NCI-H2171 (cell line): ENCODE measurements around the gene ALDH8A1.
"Not testable (repeated sequence)": the region's sequence is repeated elsewhere in the genome, so short reads cannot be mapped to it uniquely, and the experiment has no call there.

Source experiments
- DNase-seq: peaks from one replicate; lab custom pipeline; 2025; lab: John Stamatoyannopoulos, UW

The ALDH8A1 gene

DNA sequence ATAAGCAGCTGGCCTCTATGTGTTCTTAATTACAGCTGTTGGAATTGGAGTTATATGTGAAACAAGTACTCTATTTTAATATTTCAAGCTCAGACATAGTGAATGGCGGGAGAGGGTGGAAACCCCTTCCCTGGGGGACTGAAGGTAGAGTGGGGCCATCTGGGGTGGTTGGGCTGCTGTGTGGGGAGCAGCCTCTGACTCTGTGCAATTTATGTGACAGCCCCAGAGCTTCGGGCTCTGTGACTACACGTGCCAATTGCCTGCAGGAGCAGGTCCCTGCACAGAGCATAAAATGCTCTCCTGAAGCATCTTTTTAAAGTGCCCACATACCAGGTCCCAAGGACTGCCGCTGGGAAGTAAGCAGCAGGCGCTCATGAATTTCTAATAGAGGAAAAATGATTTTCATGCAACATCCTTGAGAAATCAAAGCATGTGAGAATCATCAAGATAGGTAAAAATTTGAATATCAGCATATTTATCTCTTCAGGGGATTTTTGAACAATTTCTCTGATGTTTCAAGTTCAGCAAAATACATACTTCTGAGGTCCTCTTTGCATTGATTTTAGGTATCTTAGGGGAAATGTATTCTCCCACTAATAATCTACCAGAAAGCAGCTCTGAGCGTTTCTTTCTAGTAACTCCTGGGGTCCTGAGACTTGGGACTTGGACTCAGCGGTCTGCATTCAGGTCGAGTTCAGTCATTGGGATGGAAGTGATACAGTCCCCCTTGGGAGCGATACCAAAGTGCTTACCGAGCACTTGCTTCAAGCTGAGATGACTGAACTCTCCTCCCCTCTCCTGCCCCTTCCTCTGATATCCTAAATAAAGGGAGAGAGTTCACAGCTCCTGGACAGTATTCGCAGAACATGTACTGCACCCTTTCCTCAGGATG is 40.0 kb downstream of the ALDH8A1 start:
- DNase-seq, result peak; percentile 36

DNA sequence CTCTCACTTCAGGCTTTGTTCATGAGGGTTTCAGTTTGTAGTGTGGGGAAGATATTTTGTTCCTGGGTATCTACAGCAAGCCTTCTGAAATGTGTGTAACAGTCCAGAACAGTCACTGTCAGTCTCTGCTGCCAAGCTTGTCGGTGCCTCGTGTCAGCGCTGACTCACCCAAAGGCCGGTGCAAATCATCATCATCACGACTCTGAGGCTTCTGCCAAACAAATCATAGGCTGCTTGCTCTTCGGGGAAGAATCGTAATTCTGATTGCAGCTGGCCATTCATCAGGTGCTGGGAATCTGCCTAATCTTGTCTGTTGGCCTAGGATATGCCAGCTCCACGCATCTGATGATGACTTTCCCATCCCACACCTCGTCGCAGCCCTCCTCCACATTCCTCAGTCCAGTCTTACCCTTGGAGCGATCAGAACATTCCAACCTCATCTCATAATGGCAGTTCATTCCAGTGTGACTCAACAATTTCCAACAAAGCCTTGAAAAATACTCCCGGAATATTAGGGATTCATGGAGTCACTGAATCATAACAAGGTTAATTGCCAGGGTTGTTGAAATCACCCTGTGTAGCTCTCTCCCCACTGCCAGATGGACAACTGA is 40.9 kb downstream of the ALDH8A1 start:
- DNase-seq, result no peak

DNA sequence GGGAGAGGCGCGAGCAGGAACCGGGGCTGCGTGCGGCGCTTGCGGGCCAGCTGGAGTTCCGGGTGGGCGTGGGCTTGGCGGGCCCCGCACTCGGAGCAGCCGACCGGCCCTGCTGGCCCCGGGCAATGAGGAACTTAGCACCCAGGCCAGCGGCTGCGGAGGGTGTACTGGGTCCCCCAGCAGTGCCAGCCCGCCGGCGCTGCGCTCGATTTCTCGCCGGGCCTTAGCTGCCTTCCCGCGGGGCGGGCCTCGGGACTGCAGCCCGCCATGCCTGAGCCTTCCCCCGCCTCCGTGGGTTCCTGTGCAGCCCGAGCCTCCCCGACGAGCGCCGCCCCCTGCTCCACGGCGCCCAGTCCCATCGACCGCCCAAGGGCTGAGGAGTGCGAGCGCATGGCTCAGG is 45.2 kb downstream of the ALDH8A1 start:
- not testable (repeated sequence) for DNase-seq

DNA sequence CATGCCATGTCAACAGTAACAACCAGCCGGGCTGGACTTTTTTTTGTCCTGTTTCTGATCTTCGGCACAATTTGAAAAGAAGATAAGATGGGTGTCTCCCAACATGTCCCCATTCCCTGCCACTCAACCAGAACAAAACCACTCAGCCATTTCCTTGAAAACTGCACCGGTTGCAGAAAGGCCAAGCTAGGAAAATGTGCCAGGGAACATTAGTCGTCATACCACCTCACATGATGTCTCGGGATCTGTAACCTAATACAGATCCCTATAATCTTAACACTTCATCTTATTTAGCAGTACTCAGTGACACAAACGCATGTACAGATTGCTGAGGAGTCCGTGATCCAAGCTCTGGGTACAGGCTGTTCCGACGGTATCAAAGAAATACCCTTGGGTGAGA is 46.5 kb downstream of the ALDH8A1 start:
- DNase-seq, result no peak

DNA sequence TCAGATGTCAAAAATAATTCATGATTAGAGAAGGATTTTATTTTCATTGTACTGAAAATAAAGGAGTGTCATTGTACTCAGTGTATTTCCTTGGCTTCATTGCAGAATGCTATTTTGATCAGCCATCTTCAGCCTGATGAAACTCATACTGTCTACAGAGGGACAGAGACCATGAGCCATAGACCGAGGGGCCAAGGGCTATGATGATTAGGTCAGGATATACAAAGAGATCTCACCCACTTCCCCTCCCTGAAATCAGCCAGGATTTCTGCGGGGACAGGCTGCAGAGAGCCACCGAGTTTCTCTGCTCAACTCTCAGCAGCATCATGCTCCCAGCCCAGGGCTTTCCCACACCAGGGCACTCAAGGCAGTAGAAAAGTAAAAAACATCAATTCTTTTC is 47.0 kb downstream of the ALDH8A1 start:
- no peak for DNase-seq

DNA sequence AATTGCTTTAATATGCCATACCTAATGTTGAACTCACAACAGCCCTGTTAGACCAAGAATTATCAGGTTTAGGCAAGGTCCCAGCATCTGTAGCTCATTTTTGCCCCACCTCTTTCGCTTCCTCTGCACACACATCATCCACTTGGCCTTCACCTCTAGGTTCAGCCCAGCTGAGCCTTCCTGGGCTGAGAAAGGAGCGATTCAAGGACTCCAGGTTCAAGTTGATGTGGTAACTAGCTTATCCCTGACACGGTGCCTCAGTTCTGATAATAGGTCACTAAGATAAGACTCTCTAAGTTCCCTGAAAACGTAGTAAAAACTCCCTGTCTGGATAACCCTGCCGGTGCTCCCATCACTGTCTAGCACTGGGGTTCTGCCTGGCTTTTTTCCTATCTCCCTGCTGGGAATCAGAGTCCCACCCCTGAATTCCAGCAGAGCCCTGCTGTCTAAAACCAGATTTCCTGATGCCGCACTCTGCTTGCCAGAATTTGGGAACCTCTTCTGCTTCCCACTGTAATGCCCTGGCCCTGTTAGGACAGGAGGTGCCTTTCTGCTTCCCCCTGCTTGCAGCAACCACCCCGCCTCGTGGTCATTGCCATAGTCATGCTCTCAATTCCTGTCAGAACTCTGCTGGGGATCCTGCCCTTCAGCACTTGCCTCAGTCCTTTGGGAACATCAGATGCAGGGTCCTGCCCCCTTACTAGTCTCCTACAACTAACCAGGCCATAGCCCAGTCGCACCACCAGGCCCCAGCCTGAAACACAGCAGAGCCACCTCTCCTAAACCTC is 47.6 kb downstream of the ALDH8A1 start:
- DNase-seq, result no peak

DNA sequence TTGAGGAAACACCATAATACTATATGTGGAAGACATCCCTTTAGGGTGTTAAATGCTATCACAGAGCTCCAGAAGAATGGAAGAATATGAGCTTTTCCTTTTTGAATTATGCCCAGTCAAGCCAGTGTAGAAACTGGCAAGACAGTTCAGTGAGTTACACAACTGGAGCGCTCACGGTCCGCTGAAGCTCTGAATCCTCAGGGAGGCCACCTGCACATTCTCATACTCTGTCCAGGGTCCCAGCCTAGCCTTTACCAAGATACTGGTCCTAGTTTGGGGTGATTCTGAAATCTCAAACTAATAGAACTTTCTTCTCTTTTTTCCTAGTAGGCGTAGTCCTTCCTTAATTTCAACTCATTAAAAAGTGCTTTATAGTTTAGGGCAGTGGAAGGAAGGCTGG is 51.3 kb downstream of the ALDH8A1 start:
- DNase-seq, result no peak

DNA sequence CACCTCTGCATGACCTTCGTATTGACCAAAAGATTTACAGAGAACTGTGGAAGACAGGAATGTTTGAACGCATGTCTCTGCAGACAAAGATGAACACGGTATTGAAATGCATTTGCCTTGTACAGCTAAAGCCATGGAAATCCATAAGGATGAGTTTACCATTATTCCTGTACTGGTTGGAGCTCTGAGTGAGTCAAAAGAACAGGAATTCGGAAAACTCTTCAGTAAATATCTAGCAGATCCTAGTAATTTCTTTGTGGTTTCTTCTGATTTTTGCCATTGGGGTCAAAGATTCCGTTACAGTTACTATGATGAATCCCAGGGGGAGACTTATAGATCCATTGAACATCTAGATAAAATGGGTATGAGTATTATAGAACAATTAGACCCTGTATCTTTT is 51.7 kb downstream of the ALDH8A1 start:
- DNase-seq, result not testable (repeated sequence)

DNA sequence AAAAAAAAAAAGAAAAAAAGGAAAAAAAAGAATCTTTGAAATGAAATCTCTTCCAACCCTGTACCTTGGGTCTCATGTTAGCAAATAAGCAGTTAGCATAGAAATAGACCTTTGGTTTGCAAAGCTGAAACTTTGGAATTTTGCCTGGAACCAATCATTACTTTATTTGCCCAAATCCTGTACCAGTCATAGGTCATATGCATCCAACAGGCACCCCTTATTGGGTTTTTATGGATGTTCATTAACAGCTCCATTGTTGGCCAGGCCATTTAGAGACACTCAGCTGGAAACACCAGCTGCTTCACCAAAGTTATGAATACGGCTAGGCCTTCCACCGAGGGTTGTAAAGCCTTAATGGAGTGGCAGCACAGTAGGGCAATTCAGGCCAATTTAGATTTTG is 53.0 kb downstream of the ALDH8A1 start:
- DNase-seq, result no peak

DNA sequence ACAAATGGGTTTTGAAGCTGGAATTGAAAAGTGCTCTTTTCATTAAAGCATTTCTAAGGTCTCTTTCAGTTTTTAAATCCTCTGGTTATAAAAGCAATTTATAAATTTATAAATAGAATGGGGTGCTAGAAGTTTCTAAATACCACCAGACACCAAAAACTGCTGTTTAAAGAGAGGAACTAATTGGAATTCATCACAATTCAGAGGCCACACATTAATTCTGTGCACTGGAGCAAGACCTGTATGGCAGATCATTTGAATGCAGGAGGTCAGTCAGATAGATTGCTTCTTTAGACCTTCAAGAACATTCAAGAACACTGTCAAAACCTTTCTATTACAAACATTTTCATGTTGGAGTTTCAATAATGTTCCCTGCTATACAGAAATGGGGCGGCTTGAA is 55.1 kb downstream of the ALDH8A1 start:
- DNase-seq, result no peak

DNA sequence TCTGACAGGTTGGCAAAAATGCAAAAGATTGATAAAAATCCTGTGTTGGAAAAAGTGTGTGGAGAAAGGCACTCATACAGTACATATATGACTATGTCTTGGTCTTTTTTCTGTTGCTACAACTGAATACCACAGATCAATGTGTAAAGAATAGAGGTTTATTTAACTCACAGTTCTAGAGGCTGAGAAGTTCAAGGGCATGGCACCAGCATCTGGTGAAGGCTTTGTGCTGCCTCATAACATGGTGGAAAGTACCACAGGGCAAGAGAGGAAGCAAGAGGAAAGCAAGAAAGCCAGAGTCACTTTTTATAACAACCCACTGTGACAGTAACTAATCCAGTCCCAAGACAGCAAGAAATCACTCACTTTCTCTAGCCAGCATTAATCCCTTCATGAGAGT is 57.5 kb downstream of the ALDH8A1 start:
- no peak for DNase-seq

DNA sequence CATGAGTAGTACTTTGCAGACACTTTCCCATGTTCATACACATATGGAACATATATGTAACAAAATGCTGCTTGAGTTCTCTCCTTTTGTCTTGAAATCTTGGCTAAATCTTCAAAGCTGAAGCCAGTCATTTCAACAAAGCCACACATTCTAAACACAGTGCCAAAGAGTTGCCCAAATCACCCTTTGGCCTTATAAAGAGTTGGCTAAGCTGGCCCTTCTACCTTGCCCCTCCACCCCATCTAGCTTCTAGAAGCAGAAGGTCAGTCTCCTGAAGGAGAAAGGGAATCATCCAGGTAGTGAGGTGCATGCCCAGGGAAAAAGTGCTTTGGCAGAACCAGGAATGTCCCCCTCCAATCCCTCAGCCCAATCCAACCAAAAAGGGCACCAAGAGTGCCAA is 58.3 kb downstream of the ALDH8A1 start:
- DNase-seq, result no peak

DNA sequence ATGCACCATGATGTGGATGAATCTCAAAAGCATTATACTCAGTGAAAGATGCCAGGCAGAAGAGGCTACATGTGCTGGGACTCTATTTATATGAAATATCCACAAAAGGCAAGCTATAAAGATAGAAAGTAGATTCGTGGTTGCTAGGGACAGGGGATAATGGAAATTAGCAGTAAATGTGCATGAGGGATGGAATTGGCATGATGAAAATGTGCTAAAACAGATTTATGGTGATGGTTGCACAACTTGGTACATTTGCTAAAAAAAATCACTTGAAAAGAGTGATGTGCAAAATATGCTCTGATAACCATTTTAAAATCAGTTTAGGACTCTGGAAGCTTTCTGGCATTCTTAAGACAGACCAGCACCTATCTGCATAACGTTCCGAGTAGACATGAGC is 61.6 kb downstream of the ALDH8A1 start:
- DNase-seq, result no peak

DNA sequence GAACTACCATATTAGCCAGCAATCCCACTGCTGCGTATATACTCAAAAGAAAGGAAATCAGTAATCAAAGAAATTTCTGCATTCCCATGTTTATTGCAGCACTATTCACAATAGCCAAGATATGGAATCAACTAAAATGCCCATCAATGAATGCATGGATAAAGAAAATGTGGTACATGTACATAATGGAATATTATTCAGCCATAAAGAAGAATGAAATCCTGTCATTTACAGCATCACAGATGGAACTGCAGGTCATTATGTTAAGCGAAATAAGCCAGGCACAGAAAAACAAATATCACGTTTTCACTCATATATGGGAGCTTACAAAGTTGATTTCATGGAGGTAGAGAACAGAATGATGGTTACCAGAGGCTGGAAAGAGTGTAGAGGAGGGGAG is 65.1 kb downstream of the ALDH8A1 start:
- no peak for DNase-seq

DNA sequence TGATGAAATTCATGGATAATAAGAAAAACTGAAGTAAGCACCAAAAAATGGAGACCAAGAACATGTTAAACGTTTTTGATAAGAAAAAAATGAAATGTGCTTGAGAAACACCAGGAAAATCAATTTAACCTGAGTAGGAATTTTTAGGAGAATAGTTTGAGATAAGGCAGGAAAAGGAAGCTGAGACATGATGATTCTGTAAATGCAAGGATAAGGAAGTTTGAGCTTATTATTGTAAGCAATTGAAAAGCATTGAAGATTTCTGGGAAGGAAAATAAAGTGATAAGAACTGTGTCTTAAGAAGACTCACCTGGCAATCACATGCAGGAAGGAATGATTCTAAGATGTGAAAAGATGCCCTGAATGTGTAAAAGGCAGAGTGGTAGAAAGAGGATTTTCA is 66.6 kb downstream of the ALDH8A1 start:
- no peak for DNase-seq

DNA sequence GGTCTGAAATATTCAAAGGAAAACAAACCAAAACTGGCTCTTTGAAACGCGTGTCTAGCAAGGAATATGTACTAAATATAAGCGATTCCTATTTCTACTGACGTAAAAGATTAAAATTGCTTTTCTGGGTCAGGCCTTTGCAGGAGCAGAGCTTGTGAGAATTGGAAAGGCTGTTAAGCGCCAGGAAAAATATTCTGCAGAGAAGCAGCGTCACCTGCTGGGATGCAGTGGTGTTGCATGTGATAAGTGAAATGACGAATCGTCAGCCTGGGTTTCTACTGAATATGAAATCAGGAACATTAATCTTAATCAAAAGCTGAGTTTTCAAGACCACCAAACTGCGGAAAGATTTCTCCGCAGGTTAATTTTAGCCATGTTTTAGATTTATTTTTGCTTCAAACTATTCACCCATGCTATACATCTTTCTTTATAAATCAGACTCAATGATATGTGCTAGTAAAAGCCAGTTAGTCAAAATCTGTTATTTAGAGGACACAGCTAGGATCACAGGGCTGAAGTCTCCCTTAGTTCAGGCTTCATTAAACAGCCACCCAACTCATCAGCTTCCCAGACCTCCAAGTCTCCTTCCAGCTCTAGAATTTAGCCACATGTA is 67.4 kb downstream of the ALDH8A1 start:
- no peak for DNase-seq

DNA sequence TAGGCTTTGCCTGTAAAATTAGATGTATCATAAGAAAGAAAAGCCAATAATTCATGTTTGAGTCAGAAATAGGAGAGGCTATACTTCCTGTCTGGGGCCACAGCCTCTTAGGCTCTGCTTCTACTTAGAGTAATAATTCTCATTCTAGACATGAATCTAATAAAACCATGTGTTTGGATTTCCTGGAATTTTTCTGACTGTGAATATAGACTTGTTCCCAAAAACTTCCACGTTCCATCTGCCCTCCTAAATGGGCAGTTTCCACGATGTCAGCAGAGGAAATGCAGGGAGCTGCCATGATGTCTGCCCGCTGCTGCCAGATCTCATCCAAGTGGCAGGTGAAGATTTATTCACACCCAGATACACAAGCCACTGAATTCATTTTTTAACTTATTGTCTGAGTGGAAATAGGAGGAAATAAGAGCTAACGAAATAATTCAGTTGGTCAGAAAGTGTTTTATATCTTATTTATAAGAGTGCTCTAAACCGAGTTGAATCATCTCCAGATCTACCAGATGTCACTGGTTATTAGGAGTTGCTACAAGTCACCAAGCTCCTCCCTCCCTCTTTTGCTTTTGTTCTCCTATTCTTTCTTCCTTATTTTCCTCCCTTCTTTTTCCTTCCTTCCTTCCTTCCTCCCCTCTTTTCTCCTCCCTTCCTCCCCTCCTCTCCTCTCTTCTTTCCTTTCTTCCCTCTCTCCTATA is 69.3 kb downstream of the ALDH8A1 start:
- DNase-seq, result no peak

DNA sequence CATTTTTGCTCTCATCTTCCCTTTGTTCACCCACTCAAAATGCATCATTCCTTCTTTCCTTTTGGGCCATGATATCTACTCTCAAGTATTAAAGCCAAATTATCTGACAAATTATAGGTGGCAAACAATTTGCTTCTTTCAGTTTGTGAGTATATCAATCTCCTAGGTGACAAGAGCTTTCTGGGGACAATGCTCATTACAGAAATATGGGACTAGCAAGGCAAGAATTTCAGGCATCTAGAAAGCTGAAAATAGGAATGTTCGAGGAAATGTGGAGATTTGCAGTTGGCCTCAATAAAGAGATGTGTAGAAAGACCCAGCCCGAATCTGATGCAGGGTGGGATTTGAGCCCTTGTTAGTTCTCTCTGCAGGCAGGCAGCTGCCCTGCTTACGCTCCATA is 71.8 kb downstream of the ALDH8A1 start:
- no peak for DNase-seq

DNA sequence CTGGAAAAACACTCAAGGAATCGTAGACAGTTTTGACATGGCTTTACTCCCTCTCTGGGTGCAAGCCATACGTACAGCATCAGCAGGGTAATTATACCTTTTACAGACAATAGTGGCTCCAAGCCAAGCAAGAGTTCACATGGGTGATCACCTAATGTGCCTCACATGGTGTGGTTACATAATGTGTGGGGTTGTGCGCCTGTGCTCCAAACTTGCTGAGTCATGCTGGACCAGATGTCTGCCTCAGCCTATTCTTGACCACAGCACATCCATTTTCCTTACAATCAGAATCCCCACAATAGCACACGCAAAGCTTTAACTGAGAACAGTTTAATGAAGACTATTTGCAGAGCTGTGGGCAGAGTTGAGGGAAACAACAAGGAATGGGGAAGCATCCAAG is 74.5 kb downstream of the ALDH8A1 start:
- DNase-seq, result no peak

DNA sequence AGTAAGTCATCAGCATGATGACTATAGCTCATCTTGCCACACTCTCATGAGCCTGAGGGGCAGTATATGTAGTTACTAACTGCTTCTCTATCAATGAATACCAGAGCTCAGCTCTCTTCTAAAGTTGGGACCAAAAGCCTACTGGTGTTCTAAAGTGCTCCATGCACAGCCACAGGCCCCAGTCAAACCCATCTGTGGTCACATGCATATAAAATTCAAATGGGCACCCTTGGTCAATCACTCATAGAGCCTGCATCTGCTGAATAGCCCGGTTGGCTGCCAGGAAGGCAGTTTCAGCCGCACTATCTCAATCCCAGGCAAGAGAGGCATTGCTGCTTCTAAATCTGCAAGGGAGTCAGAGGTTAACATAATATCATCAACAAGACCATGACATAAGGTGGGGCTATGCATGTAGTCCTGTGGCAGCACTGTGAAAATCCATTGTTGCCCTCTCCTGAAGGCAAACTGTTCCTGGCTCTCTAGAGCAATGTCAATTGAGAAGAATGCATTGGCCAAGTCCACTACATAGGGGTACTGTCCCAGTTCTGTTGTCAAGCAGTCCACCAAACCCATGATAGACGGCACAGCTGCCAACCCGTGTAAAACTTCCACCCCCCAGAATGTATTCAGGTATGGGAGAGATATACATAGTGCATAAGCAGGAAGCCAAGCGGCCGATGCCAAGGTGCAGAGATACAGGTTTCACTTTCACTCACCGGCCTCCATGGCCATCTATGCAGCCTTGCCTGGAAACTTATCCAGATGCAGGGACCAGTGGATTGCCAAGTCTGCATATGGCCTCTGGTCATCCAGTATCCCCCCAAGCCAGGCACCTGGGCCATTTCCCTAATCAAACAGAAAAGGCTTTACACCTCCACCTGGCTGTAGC is 76.2 kb downstream of the ALDH8A1 start:
- DNase-seq, result no peak
